ENCODE results near the gene ILKAP. TPM values are rescaled to one million over a fixed set of nuclear protein-coding genes. Genes with fewer than 3 reads are reported as not detected.
A peak's percentile ranks its signal among the peaks of the same experiment; 100 is the strongest.

ILKAP gene
- total RNA-seq, 4 donors from 2014 or later: 18.5 to 45.5 (median 35.1) TPM

DNA sequence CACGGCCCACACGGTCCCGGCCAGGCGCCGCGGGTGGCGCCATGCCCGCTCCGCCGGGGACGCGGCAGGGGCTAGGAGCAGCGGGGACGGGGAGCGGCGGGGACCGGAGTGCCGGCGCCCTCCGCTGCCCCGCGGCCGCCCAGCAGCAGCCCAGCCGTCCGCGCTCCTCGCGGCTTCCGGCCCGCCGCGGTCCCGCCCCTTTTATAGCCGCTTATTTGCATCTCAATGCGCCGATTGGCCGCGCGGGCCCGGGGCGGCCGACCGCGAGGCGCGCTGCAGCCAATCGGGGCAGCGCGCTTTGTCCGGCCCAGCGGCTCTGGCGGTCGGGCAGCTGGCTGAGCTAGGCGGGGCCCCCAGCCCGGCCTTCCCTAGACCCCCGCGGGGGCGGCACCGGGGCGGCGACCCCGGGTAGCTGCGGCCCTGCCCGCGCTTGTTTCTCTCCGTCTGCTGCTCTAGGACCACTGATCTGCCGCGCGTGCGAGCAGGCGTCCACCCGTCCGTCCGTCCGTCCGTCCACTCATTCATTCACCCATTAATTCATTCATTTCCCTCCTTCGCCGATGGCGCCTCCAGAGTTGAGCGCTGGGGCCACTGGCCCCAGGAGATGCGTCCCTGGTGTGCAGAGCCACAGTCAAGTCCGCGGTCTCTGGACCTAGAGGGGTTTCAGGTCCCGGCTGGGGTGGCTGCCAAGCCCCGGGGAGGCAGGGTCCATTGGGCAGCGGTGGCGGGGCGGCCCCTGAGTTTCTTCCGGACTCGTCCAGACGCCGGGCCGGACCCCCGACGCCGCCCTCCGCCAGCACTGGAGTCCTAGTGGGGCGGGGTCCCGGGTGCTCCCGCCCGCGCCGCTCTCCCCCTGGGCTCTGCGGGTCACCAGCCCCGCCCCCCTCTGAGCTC, 36.6 kb upstream of the ILKAP start, which contains the start of gene HES6:
HES6 (minus strand) TSS at position 176 of the 894 bp plus-strand sequence; CDS start at position 43, 133 bp downstream.
- no peaks in the 10 kb centered on the region for H3K9me3 ChIP-seq
- WGBS, 2 donors (ENCODE audit: low coverage in 1 of 2): no CpG with 5 or more reads among the region's 105 CpGs
- peak within 1 kb of the TSS; percentile 45 to 75 for H3K4me3 ChIP-seq
- ATAC-seq: peak; percentile 96
- peaks cover 6% of the 10 kb centered on the region for H3K27me3 ChIP-seq
- H3K27ac ChIP-seq: peak within 1 kb of the TSS in 3 of 4 donors; percentile 79 to 84 (median 81)
- TF ChIP-seq CTCF (IDR thresholded peaks at IDR 0.05): peak in 2 of 4 experiments; percentile 18 to 40
- no peak for TF ChIP-seq EP300 (IDR thresholded peaks at IDR 0.05)
- TF ChIP-seq POLR2A (IDR thresholded peaks at IDR 0.05): peak; percentile 84 to 90
- peak; percentile 38 for TF ChIP-seq POLR2AphosphoS5 (IDR thresholded peaks at IDR 0.05)
- peaks cover 0 to 46% (median 8%) of the 10 kb centered on the region in 3 donors for H3K4me1 ChIP-seq
- peaks cover 0 to 14% of the 10 kb centered on the region in 2 donors for H3K36me3 ChIP-seq

GRCh38 chr2:238239543-238239862, 36.0 kb upstream of the ILKAP start:
- Histone ChIP-seq H3K27me3 (peaks cover 6% of the 10 kb centered on the region), H3K9me3 (no peaks in the 10 kb centered on the region), H3K36me3 (peaks cover 0 to 9% of the 10 kb centered on the region in 2 donors), H3K27ac (peak overlapping the region in 3 of 4 donors; percentile 79 to 84 (median 81)), H3K4me3 (peak overlapping the region; percentile 45 to 75), H3K4me1 (peaks cover 0 to 50% (median 8%) of the 10 kb centered on the region in 3 donors)
- ATAC-seq: peak; percentile 21
- WGBS, 2 donors (ENCODE audit: low coverage in 1 of 2): 0% methylated on average over 7 of the region's 43 CpGs; no CpG with 5 or more reads in 1 of the 2 donors
- TF ChIP-seq CTCF (IDR thresholded peaks at IDR 0.05) (peak in 1 of 4 experiments; percentile 11), EP300 (IDR thresholded peaks at IDR 0.05) (no peak)

DNA sequence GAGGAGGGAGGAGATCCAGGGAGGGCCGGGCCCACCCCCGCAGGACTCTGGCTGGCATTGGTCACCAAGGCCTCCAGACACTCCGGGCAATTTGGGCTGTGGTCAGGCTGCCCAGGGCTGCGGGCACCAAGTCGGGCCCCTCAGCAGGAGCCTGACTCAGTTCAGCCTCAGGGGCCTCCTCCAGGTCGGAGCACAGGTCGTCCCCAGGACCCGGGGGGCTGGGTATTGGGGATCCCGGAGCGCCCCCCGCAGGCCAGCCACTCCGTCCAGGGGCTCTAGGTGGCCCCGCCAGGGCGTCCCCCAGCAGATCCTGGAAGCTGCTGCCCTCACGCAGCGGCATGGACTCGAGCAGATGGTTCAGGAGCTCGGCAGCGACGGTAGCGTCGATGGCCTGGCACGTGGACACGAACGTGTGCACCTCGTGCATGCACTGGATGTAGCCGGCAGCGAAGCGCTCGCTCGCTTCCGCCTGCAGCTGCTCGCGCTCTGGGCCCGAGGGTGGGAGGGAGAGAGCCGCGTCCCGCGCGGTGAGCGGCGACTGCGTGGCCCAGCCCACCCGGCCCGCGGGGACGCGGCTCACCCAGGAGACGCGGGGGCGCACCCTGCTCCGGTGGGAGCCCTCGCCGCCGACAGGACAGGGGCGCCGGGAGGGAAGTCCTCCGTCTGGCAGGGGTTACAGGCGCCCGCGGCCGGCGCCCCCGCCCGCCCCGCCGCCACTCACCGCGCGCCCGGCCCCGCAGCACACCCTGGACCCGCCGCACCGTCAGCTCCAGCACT, 35.5 kb upstream of the ILKAP start:
- no CpG with 5 or more reads among the region's 75 CpGs for WGBS, 2 donors (ENCODE audit: low coverage in 1 of 2)
- peak; percentile 2 for ATAC-seq
- H3K27ac ChIP-seq: peak overlapping the region in 3 of 4 donors; percentile 79 to 84 (median 81)

DNA sequence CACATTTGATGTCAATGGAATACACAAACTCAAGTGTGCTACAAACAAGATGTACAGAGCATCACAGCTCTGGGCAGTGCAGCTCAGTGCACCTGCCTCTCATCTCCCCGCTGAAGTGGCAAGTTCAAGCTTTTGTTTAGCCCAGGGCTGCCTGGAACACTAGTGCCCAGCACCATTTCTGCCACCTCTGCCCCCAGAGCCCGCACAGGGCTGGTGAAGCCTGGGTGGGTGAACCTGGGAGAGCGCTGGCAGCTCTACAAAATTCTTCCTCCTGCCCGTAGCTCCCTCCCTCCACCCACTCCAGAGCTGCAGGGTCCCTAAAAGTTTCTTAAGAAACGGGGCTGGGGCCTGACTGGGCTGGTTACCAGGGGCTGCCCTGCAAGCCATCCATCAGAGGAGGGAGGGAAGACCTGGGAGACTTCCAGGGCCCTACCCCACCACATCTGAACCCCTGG, 34.8 kb upstream of the ILKAP start:
- H3K36me3 ChIP-seq: peaks cover 0 to under 1% of the 10 kb centered on the region in 2 donors
- peaks cover 0 to 49% (median 8%) of the 10 kb centered on the region in 3 donors for H3K4me1 ChIP-seq
- peaks cover 6% of the 10 kb centered on the region for H3K27me3 ChIP-seq
- TF ChIP-seq CTCF (IDR thresholded peaks at IDR 0.05) (no peak), EP300 (IDR thresholded peaks at IDR 0.05) (no peak), POLR2AphosphoS5 (IDR thresholded peaks at IDR 0.05) (no peak), POLR2A (IDR thresholded peaks at IDR 0.05) (no peak)
- H3K9me3 ChIP-seq: no peaks in the 10 kb centered on the region
- ATAC-seq: no peak
- no peak overlapping the region for H3K4me3 ChIP-seq
- WGBS, 2 donors (ENCODE audit: low coverage in 1 of 2): 95 to 100% methylated on average over 1 to 4 of the region's 5 CpGs
- no peak overlapping the region for H3K27ac ChIP-seq

More for the DNA sequence above, 35.5 kb upstream of the ILKAP start:
- peaks cover 0 to 53% (median 8%) of the 10 kb centered on the region in 3 donors for H3K4me1 ChIP-seq
- no peak for TF ChIP-seq POLR2A (IDR thresholded peaks at IDR 0.05)
- no peak for TF ChIP-seq EP300 (IDR thresholded peaks at IDR 0.05)
- TF ChIP-seq CTCF (IDR thresholded peaks at IDR 0.05): no peak
- TF ChIP-seq POLR2AphosphoS5 (IDR thresholded peaks at IDR 0.05): no peak
- peaks cover 6% of the 10 kb centered on the region for H3K27me3 ChIP-seq
- H3K4me3 ChIP-seq: peak overlapping the region; percentile 45 to 75
- H3K36me3 ChIP-seq: peaks cover 0 to 5% of the 10 kb centered on the region in 2 donors
- no peaks in the 10 kb centered on the region for H3K9me3 ChIP-seq

Data from gastroesophageal sphincter (tissue), 4 donors.